Spleen (tissue), 7 donors: ENCODE measurements around the gene LRRD1.

Source experiments
- CTCF ChIP-seq, 11 experiments: fragments of 200-600 bp in 7 of 11; fragments of 450-650 bp in 4 of 11; sonication (generic) in 4 of 11; IDR thresholded peaks in 8 of 11; conservative IDR thresholded peaks in 3 of 11; 1 replicate in 7 of 11; 2 replicates in 4 of 11; pipeline versions ENCODE4 v1.4.0 to v1.8.0; 2016 to 2021; ENCODE audit warnings: antibody characterized with exemption in 11 of 11, inconsistent platforms in 4 of 11, mild to moderate bottlenecking in 1 of 11
- POLR2A ChIP-seq, 3 donors: fragments of 450-650 bp; IDR thresholded peaks; one replicate each; pipeline ENCODE4 v1.5.1; 2017; ENCODE audit warnings: antibody characterized with exemption in 3 of 3, mild to moderate bottlenecking in 1 of 3
- POLR2AphosphoS5 ChIP-seq, 3 donors: sonication (generic); formaldehyde crosslinking; IDR thresholded peaks; one replicate each; pipeline ENCODE4 v1.5.1; 2017; ENCODE audit warnings: antibody characterized with exemption in 3 of 3
- donor health status: DM: no; HTN: no; CAD: no; lungs with moderate emphysema.
- donor health status: DM: no; HTN: no; CAD: no.
- donor health status: DM: no; HTN: no; CAD: no.

GRCh38 chr7:92177362-92177761 lies 1.6 kb downstream of the LRRD1 start:
- TF ChIP-seq CTCF (IDR thresholded peaks at IDR 0.05 in 8 of 11, conservative IDR thresholded peaks at IDR 0.05 in 3 of 11): no peak
- TF ChIP-seq POLR2AphosphoS5 (IDR thresholded peaks at IDR 0.05): no peak
- no peak for TF ChIP-seq POLR2A (IDR thresholded peaks at IDR 0.05)
